ENCODE measurements around the gene CNOT9.

GRCh38 chr2:218546012-218546411, 22.6 kb upstream of the CNOT9 start:
- TF ChIP-seq, protein P1, sequence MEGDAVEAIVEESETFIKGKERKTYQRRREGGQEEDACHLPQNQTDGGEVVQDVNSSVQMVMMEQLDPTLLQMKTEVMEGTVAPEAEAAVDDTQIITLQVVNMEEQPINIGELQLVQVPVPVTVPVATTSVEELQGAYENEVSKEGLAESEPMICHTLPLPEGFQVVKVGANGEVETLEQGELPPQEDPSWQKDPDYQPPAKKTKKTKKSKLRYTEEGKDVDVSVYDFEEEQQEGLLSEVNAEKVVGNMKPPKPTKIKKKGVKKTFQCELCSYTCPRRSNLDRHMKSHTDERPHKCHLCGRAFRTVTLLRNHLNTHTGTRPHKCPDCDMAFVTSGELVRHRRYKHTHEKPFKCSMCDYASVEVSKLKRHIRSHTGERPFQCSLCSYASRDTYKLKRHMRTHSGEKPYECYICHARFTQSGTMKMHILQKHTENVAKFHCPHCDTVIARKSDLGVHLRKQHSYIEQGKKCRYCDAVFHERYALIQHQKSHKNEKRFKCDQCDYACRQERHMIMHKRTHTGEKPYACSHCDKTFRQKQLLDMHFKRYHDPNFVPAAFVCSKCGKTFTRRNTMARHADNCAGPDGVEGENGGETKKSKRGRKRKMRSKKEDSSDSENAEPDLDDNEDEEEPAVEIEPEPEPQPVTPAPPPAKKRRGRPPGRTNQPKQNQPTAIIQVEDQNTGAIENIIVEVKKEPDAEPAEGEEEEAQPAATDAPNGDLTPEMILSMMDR (conservative IDR thresholded peaks at IDR 0.05; ENCODE audit: low read depth, low read length) = no peak
- TF ChIP-seq EZH2 (IDR thresholded peaks at IDR 0.05; ENCODE audit: borderline replicate concordance, low read depth, low read length, poor library complexity, severe bottlenecking) = no peak

Data from A673 (cell line).